WTC11 (cell line): ENCODE results near the gene SPEM3. TPM values are rescaled to one million over a fixed set of nuclear protein-coding genes. Genes with fewer than 3 reads are reported as not detected.

Experiments
- ATAC-seq: fragments of 200-7000 bp; cut with Tn5 transposase; 2 replicates; pipeline ENCODE4 v1.10.0; 2021; ENCODE audit warnings: mild to moderate bottlenecking, moderate library complexity
- CTCF ChIA-PET: fragments of 300-600 bp; sonication (Branson Sonifier 250); formaldehyde crosslinking; loops from one replicate; lab custom pipeline; 2021; ENCODE audit warnings: antibody characterized with exemption; lab: Charles Lee
- POLR2A ChIA-PET: fragments of 350-600 bp; sonication (Branson Sonifier 250); formaldehyde crosslinking; loops from one replicate; lab custom pipeline; 2021; ENCODE audit warnings: antibody characterized with exemption; lab: Charles Lee
- DNase-seq: peaks from one replicate; pipeline ENCODE4 v3.0.0; 2021; ENCODE audit warnings: low spot score
- H3K27ac Mint-ChIP-seq: 2 replicates; pipeline ENCODE4 v1.8.0; 2021; ENCODE audit warnings: mixed read lengths
- H3K27me3 Mint-ChIP-seq: 2 replicates; pipeline ENCODE4 v1.8.0; 2021; ENCODE audit warnings: low read depth, mild to moderate bottlenecking, moderate library complexity, mixed read lengths
- H3K36me3 Mint-ChIP-seq: 2 replicates; pipeline ENCODE4 v1.8.0; 2021; ENCODE audit warnings: mixed read lengths
- H3K4me1 Mint-ChIP-seq: 2 replicates; pipeline ENCODE4 v1.8.0; 2022; ENCODE audit warnings: mixed read lengths
- H3K4me3 Mint-ChIP-seq: 2 replicates; pipeline ENCODE4 v1.8.0; 2021; ENCODE audit warnings: mild to moderate bottlenecking, moderate library complexity, mixed read lengths
- H3K9me3 Mint-ChIP-seq: 2 replicates; pipeline ENCODE4 v1.8.0; 2021; ENCODE audit warnings: mixed read lengths
- EMX1 ChIP-seq: fragments of 250-450 bp; sonication (Bioruptor Pico); IDR thresholded peaks from 2 replicates; pipeline ENCODE4 v1.8.0; 2021; ENCODE audit warnings: mild to moderate bottlenecking
- ETV6 ChIP-seq: sonication (generic); formaldehyde crosslinking; IDR thresholded peaks from 2 replicates; pipeline ENCODE4 v1.8.1; 2022; ENCODE audit warnings: mild to moderate bottlenecking, missing genetic modification reagents
- FOXP4 ChIP-seq: sonication (generic); formaldehyde crosslinking; IDR thresholded peaks from 2 replicates; pipeline ENCODE4 v1.8.0; 2022; ENCODE audit warnings: mild to moderate bottlenecking, missing genetic modification reagents
- GABPB1 ChIP-seq: sonication (generic); formaldehyde crosslinking; IDR thresholded peaks from 2 replicates; pipeline ENCODE4 v1.8.1; 2023; ENCODE audit warnings: mild to moderate bottlenecking, missing genetic modification reagents
- HMGA2 ChIP-seq: fragments of 250-450 bp; sonication (Bioruptor Pico); IDR thresholded peaks from 2 replicates; pipeline ENCODE4 v1.4.0; 2021; ENCODE audit warnings: mild to moderate bottlenecking, moderate library complexity
- HMGXB4 ChIP-seq: sonication (generic); formaldehyde crosslinking; IDR thresholded peaks from 2 replicates; pipeline ENCODE4 v1.8.1; 2023; ENCODE audit warnings: mild to moderate bottlenecking, moderate library complexity, missing genetic modification reagents
- IRF2 ChIP-seq: sonication (generic); formaldehyde crosslinking; IDR thresholded peaks from 2 replicates; pipeline ENCODE4 v1.8.0; 2022; ENCODE audit warnings: low read depth, missing genetic modification reagents, borderline replicate concordance
- MYBL2 ChIP-seq: sonication (generic); formaldehyde crosslinking; IDR thresholded peaks from 2 replicates; pipeline ENCODE4 v1.8.1; 2023; ENCODE audit warnings: mild to moderate bottlenecking, moderate library complexity, missing genetic modification reagents
- SP1 ChIP-seq: sonication (generic); formaldehyde crosslinking; conservative IDR thresholded peaks from 2 replicates; pipeline ENCODE4 v1.8.1; 2022; ENCODE audit warnings: missing genetic modification reagents
- total RNA-seq: library from RNA; stranded (reverse); gene quantifications from 3 replicates; pipeline ENCODE4 v1.2.3, GENCODE V29; 2021
- TF ChIP-seq, protein P1 (sequence below): sonication (generic); formaldehyde crosslinking; IDR thresholded peaks from 2 replicates; pipeline ENCODE4 v1.8.1; 2023; ENCODE audit warnings: mild to moderate bottlenecking, missing genetic modification reagents
- TF ChIP-seq, protein P2 (sequence below): sonication (generic); formaldehyde crosslinking; IDR thresholded peaks from 2 replicates; pipeline ENCODE4 v1.8.1; 2023; ENCODE audit warnings: mild to moderate bottlenecking, missing genetic modification reagents
- TF ChIP-seq, protein P3 (sequence below): sonication (generic); formaldehyde crosslinking; IDR thresholded peaks from 2 replicates; pipeline ENCODE4 v1.8.0; 2023; ENCODE audit warnings: missing genetic modification reagents, mild to moderate bottlenecking, borderline replicate concordance
- TF ChIP-seq, protein P4 (sequence below): sonication (generic); formaldehyde crosslinking; IDR thresholded peaks from 2 replicates; pipeline ENCODE4 v1.8.1; 2023; ENCODE audit warnings: mild to moderate bottlenecking, missing genetic modification reagents, moderate library complexity
- TF ChIP-seq, protein P5 (sequence below): sonication (generic); formaldehyde crosslinking; IDR thresholded peaks from 2 replicates; pipeline ENCODE4 v1.8.0; 2022; ENCODE audit warnings: mild to moderate bottlenecking, missing genetic modification reagents

The SPEM3 gene
- total RNA-seq, 1 experiment from 2014 or later, result not detected

DNA sequence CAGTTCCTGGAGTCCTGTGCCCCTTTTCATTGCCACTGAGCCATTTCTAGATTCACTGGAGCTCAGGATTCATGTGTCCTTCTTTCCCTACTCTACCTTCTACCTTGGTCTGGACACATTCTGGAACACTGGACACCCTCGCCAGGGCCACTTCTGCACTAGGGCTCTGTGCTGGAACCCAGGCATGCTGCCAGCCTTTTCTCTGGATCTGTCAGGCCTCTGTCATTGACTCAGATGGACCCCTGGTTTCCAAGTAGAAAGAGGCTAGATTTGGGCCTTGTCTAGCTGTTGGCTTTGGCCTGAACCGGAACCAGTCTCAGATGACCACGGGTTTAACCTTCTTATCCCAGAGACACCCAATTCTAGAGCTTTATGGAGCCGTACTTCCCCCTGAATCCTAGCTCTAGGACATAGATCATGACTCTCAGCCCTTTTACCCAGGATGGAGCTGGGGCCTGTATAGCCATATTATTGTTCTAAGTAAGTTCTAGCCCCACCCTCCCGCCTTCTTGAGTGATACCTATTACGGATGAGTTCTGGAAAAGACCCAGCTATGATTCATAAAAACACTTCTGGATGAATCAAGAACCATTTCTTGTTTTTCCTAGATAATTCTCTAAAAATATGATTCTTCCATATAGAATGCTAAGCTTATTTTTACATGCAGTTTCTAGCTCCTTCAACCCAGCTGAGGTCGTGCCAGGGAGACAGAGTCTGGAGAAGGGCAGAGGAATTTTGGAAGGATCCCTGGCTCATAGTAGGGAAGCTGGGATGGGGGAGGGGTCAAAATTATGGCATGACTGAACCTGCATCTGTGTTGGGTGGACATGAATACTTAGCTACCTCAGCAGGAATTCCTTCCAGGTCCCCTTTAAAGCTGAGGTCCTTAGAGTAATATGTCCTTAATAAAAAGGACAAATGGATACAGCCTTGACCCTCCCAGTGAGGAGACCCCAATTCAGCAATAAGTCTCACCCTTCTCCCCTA, 15.1 kb downstream of the SPEM3 start:
- Mint-ChIP-seq H3K9me3 (no peaks in the 10 kb centered on the region), H3K27ac (no peak overlapping the region)
- CTCF ChIA-PET, result interaction anchor here (0.5 to 2.9 kb wide), 10 partner anchors 8 to 188 kb away, joined by 3 to 12 read pairs (median 3); partner anchors contain the start of genes PLSCR3, TMEM256 and TMEM95
- ATAC-seq, result no peak
- TF ChIP-seq, protein P1, sequence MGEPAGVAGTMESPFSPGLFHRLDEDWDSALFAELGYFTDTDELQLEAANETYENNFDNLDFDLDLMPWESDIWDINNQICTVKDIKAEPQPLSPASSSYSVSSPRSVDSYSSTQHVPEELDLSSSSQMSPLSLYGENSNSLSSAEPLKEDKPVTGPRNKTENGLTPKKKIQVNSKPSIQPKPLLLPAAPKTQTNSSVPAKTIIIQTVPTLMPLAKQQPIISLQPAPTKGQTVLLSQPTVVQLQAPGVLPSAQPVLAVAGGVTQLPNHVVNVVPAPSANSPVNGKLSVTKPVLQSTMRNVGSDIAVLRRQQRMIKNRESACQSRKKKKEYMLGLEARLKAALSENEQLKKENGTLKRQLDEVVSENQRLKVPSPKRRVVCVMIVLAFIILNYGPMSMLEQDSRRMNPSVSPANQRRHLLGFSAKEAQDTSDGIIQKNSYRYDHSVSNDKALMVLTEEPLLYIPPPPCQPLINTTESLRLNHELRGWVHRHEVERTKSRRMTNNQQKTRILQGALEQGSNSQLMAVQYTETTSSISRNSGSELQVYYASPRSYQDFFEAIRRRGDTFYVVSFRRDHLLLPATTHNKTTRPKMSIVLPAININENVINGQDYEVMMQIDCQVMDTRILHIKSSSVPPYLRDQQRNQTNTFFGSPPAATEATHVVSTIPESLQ (CRISPR knock-in tag), result no peak
- no peak for TF ChIP-seq EMX1 (CRISPR knock-in tag)
- TF ChIP-seq, protein P2, sequence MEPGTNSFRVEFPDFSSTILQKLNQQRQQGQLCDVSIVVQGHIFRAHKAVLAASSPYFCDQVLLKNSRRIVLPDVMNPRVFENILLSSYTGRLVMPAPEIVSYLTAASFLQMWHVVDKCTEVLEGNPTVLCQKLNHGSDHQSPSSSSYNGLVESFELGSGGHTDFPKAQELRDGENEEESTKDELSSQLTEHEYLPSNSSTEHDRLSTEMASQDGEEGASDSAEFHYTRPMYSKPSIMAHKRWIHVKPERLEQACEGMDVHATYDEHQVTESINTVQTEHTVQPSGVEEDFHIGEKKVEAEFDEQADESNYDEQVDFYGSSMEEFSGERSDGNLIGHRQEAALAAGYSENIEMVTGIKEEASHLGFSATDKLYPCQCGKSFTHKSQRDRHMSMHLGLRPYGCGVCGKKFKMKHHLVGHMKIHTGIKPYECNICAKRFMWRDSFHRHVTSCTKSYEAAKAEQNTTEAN (CRISPR knock-in tag), result no peak
- TF ChIP-seq, all 79 proteins: peak for 0
- peaks cover 37% of the 10 kb centered on the region for H3K4me1 Mint-ChIP-seq
- no peak for DNase-seq
- POLR2A ChIA-PET, result interaction anchor here (0.8 to 1.9 kb wide), 2 partner anchors 8 to 35 kb away, joined by 4 to 24 read pairs; partner anchors contain the start of gene TMEM102
- H3K27me3 Mint-ChIP-seq, result peaks cover 42% of the 10 kb centered on the region
- H3K4me3 Mint-ChIP-seq, result peak overlapping the region; percentile 87
- H3K36me3 Mint-ChIP-seq, result peaks cover 9% of the 10 kb centered on the region; the same call in 1 of the 2 replicates

DNA sequence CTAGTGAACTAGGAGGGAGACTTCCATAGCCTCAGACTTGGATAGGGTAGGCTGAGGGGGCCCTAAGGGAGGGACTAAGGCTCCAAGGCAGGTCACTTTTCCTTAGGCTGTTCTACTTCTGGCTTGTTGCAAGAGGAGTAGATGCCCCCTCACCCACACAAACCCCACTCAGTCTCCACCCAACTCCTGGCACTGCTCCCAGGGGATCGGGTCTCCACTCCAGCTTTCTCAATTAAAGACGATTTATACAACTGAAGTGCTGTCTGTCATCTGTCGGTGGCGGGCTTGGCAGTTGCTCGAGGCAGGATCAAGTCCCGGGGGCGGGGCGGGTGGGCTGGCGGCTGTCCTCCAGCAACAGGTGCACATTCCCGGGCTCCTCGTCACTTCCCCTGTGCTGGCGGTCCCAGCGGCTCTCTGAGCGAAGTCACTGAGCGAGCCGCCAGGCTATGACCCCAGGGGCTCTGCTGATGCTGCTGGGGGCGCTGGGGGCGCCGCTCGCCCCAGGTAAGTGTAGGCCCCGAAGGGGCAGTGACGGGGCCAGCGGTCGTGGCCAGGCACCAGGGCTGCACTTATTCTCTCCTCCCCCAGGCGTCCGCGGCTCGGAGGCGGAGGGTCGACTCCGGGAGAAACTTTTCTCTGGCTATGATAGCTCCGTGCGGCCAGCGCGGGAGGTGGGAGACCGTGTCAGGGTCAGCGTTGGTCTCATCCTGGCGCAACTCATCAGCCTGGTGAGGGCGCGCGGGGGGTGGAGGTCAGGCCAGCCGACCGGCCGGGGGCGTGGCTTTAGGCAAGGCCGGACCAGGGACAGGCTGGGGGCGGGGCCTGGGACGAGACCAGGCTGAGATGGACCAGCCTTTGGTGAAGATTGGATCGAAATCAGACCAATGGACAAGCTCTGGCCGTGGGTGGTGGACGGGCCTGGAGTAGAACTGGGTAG, 16.3 kb downstream of the SPEM3 start, which contains the start of gene CHRNB1:
Gene CHRNB1 (plus strand): TSS at position 380 of the 937 bp plus-strand sequence. CDS start 67 bp downstream, at position 447.
- Mint-ChIP-seq H3K4me1 (peaks cover 33% of the 10 kb centered on the region), H3K4me3 (peak within 1 kb of the TSS; percentile 87), H3K27ac (peak within 1 kb of the TSS; percentile 99), H3K36me3 (peaks cover 11% of the 10 kb centered on the region; the same call in 1 of the 2 replicates), H3K27me3 (peaks cover 39% of the 10 kb centered on the region), H3K9me3 (no peaks in the 10 kb centered on the region)
- peak; percentile 75 for ATAC-seq
- DNase-seq, result peak; percentile 93
- CTCF ChIA-PET, result interaction anchor here (0.5 to 2.9 kb wide), 21 partner anchors 8 to 187 kb away, joined by 3 to 19 read pairs (median 4); partner anchors contain the start of genes PLSCR3, TMEM102, TMEM256 and TMEM95
- POLR2A ChIA-PET, result interaction anchor here (0.9 to 2.4 kb wide), 8 partner anchors 9 to 115 kb away, joined by 3 to 24 read pairs (median 5); partner anchors contain the start of genes NLGN2, POLR2A, TMEM102 and TMEM256
- TF ChIP-seq FOXP4 (CRISPR knock-in tag), result peak; percentile 28; the same call in 1 of the 2 replicates
- TF ChIP-seq, protein P3, sequence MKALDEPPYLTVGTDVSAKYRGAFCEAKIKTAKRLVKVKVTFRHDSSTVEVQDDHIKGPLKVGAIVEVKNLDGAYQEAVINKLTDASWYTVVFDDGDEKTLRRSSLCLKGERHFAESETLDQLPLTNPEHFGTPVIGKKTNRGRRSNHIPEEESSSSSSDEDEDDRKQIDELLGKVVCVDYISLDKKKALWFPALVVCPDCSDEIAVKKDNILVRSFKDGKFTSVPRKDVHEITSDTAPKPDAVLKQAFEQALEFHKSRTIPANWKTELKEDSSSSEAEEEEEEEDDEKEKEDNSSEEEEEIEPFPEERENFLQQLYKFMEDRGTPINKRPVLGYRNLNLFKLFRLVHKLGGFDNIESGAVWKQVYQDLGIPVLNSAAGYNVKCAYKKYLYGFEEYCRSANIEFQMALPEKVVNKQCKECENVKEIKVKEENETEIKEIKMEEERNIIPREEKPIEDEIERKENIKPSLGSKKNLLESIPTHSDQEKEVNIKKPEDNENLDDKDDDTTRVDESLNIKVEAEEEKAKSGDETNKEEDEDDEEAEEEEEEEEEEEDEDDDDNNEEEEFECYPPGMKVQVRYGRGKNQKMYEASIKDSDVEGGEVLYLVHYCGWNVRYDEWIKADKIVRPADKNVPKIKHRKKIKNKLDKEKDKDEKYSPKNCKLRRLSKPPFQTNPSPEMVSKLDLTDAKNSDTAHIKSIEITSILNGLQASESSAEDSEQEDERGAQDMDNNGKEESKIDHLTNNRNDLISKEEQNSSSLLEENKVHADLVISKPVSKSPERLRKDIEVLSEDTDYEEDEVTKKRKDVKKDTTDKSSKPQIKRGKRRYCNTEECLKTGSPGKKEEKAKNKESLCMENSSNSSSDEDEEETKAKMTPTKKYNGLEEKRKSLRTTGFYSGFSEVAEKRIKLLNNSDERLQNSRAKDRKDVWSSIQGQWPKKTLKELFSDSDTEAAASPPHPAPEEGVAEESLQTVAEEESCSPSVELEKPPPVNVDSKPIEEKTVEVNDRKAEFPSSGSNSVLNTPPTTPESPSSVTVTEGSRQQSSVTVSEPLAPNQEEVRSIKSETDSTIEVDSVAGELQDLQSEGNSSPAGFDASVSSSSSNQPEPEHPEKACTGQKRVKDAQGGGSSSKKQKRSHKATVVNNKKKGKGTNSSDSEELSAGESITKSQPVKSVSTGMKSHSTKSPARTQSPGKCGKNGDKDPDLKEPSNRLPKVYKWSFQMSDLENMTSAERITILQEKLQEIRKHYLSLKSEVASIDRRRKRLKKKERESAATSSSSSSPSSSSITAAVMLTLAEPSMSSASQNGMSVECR (CRISPR knock-in tag), result peak; percentile 47; the same call in 1 of the 2 replicates
- TF ChIP-seq, protein P4, sequence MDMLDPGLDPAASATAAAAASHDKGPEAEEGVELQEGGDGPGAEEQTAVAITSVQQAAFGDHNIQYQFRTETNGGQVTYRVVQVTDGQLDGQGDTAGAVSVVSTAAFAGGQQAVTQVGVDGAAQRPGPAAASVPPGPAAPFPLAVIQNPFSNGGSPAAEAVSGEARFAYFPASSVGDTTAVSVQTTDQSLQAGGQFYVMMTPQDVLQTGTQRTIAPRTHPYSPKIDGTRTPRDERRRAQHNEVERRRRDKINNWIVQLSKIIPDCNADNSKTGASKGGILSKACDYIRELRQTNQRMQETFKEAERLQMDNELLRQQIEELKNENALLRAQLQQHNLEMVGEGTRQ (CRISPR knock-in tag), result peak; percentile 34; the same call in 1 of the 2 replicates
- TF ChIP-seq HMGA2 (CRISPR knock-in tag), result no peak
- peak; percentile 43; the same call in 1 of the 2 replicates for TF ChIP-seq ETV6
- TF ChIP-seq SP1, result peak; percentile 71
- TF ChIP-seq HMGXB4 (CRISPR knock-in tag), result peak; percentile 54
- TF ChIP-seq GABPB1 (CRISPR knock-in tag), result 0 out of 2 replicates have a peak, but pooled peaks have one; percentile 33
- TF ChIP-seq IRF2 (CRISPR knock-in tag), result no peak
- TF ChIP-seq MYBL2, result no peak; the same call in 1 of the 2 replicates
- TF ChIP-seq, protein P5, sequence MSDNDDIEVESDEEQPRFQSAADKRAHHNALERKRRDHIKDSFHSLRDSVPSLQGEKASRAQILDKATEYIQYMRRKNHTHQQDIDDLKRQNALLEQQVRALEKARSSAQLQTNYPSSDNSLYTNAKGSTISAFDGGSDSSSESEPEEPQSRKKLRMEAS, result no peak
